Activated CD8-positive, alpha-beta memory T cell treated with anti-CD3 and anti-CD28 coated beads, Interleukin-2, amount 10 ng/mL, durations not matched to agents 7 days and 5 days (primary cell): ENCODE data around the gene CD180. TPM values are rescaled to one million over a fixed set of nuclear protein-coding genes. Genes with fewer than 3 reads are reported as not detected.

ENCODE experiments used
- ATAC-seq: fragments of 150-1000 bp; cut with Tn5 transposase; one replicate; pipeline ENCODE4 v1.10.0; 2021; ENCODE audit warnings: moderate library complexity
- CTCF ChIA-PET: fragments of 350-600 bp; sonication (Branson Sonifier 250); formaldehyde crosslinking; loops from one replicate; lab custom pipeline; 2021; ENCODE audit warnings: antibody characterized with exemption; lab: Charles Lee
- DNase-seq: peaks from one replicate; pipeline ENCODE4 v3.0.0-alpha.2; 2020
- H3K27ac Mint-ChIP-seq: one replicate; pipeline ENCODE4 v1.8.0; 2021; ENCODE audit warnings: mild to moderate bottlenecking, mixed read lengths
- H3K27me3 Mint-ChIP-seq: one replicate; pipeline ENCODE4 v1.8.0; 2021; ENCODE audit warnings: mixed read lengths
- H3K36me3 Mint-ChIP-seq: one replicate; pipeline ENCODE4 v1.8.0; 2021; ENCODE audit warnings: mild to moderate bottlenecking, mixed read lengths
- H3K4me1 Mint-ChIP-seq: one replicate; pipeline ENCODE4 v1.8.0; 2021; ENCODE audit warnings: mixed read lengths
- H3K4me3 Mint-ChIP-seq: one replicate; pipeline ENCODE4 v1.8.0; 2021; ENCODE audit warnings: mild to moderate bottlenecking, moderate library complexity, mixed read lengths
- H3K9me3 Mint-ChIP-seq: one replicate; pipeline ENCODE4 v1.8.0; 2022; ENCODE audit warnings: low read depth, mixed read lengths
- total RNA-seq, 2 experiments: library from RNA; stranded (reverse); gene quantifications; one replicate each; pipeline ENCODE4 v1.2.3, GENCODE V29; 2021

CD180 gene
- total RNA-seq, 2 experiments from 2014 or later: 0.07 TPM; not detected in 1

GRCh38 chr5:67146574-67146973 lies 50.0 kb downstream of the CD180 start:
- Mint-ChIP-seq H3K4me1 (peaks cover 11% of the 10 kb centered on the region), H3K27ac (no peak overlapping the region), H3K36me3 (peaks cover 29% of the 10 kb centered on the region), H3K4me3 (no peak overlapping the region), H3K9me3 (no peaks in the 10 kb centered on the region), H3K27me3 (no peaks in the 10 kb centered on the region)
- ATAC-seq (no peak), DNase-seq (no peak)
- CTCF ChIA-PET: no interaction called here

GRCh38 chr5:67144183-67144639 lies 52.4 kb downstream of the CD180 start:
- DNase-seq (no peak), ATAC-seq (no peak)
- peaks cover 20% of the 10 kb centered on the region for H3K36me3 Mint-ChIP-seq
- peaks cover 9% of the 10 kb centered on the region for H3K4me1 Mint-ChIP-seq
- CTCF ChIA-PET: interaction anchor here (1.4 kb wide), 1 partner anchor 12 kb away, joined by 3 read pairs; no protein-coding TSS in a partner anchor
- no peaks in the 10 kb centered on the region for H3K9me3 Mint-ChIP-seq
- no peak overlapping the region for H3K4me3 Mint-ChIP-seq
- H3K27ac Mint-ChIP-seq: no peak overlapping the region
- H3K27me3 Mint-ChIP-seq: no peaks in the 10 kb centered on the region

GRCh38 chr5:67143549-67143948 lies 53.0 kb downstream of the CD180 start:
- H3K4me1 Mint-ChIP-seq: peaks cover 7% of the 10 kb centered on the region
- peaks cover 22% of the 10 kb centered on the region for H3K36me3 Mint-ChIP-seq
- no peaks in the 10 kb centered on the region for H3K9me3 Mint-ChIP-seq
- H3K4me3 Mint-ChIP-seq: no peak overlapping the region
- CTCF ChIA-PET: interaction anchor here (0.7 kb wide), 1 partner anchor 65 kb away, joined by 3 read pairs; no protein-coding TSS in a partner anchor
- no peaks in the 10 kb centered on the region for H3K27me3 Mint-ChIP-seq
- ATAC-seq (no peak), DNase-seq (no peak)
- no peak overlapping the region for H3K27ac Mint-ChIP-seq

GRCh38 chr5:67142816-67143215 lies 53.8 kb downstream of the CD180 start:
- H3K4me1 Mint-ChIP-seq: peaks cover 3% of the 10 kb centered on the region
- CTCF ChIA-PET: interaction anchor here (0.7 kb wide), 1 partner anchor 66 kb away, joined by 3 read pairs; no protein-coding TSS in a partner anchor
- H3K27me3 Mint-ChIP-seq: no peaks in the 10 kb centered on the region
- no peak overlapping the region for H3K4me3 Mint-ChIP-seq
- DNase-seq (no peak), ATAC-seq (no peak)
- H3K9me3 Mint-ChIP-seq: no peaks in the 10 kb centered on the region
- H3K36me3 Mint-ChIP-seq: peaks cover 22% of the 10 kb centered on the region
- no peak overlapping the region for H3K27ac Mint-ChIP-seq

DNA sequence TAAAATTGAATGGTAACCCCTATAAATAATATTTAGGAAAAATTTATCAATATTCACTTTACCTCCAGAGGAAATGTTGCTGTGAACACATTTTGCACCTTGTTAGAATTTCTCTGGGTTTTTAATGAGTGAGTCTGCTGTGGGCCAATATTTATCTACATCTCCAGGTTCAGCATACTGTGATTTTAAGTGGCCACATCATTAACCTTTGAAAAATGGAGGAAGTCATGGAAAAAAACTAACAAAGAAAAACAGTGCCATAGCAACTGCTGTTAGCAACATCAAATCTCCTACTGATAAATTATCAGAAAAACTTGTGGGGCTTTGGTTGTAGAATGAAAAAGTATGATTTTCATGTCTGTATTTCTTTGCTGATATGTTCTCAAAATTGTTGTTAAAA lies 55.0 kb downstream of the CD180 start:
- Mint-ChIP-seq H3K36me3 (peaks cover 19% of the 10 kb centered on the region), H3K4me1 (no peaks in the 10 kb centered on the region), H3K4me3 (no peak overlapping the region), H3K9me3 (no peaks in the 10 kb centered on the region), H3K27me3 (no peaks in the 10 kb centered on the region), H3K27ac (no peak overlapping the region)
- CTCF ChIA-PET: no interaction called here
- DNase-seq (no peak), ATAC-seq (no peak)

DNA sequence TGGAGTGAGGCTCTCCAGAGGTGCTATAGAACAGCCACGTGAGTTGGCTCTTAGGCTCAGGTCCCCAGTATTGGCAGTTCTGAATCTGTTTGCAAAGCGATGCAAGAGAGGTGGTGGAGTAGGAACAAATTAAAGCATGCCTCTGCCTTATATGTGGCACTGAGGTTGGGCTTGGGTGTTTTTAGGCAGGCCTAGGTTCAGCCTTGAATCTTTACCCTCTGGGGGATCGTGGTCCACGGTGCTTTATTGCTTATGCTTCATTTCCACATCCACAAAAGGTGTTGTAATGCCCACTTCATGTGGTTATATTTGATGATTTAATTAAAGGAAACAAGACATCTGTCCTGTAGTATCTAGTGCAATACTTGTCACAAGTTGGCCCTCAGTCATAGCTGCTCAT lies 56.2 kb downstream of the CD180 start:
- CTCF ChIA-PET: no interaction called here
- Mint-ChIP-seq H3K36me3 (peaks cover 14% of the 10 kb centered on the region), H3K27ac (no peak overlapping the region), H3K9me3 (no peaks in the 10 kb centered on the region), H3K4me3 (no peak overlapping the region), H3K4me1 (no peaks in the 10 kb centered on the region), H3K27me3 (no peaks in the 10 kb centered on the region)
- DNase-seq (no peak), ATAC-seq (no peak)

DNA sequence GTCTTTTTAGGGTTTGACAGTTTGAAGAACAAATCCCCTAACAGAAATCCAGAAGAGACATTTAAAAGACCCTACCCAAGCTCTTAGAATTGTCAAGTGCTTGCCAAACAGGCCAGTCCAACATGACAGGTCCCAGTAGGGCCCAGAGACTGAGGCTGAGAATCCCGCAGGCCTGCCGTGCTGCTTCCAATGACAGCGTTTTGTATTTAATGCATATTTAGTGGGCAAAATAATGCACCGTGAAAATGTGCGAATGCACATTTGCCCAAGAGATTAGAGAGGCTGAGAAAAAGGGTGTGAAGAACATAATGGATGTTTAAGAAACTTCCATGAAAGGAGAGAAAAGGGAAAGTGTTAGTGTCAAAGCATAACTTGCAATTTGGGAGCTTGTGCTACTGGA lies 57.6 kb downstream of the CD180 start:
- CTCF ChIA-PET: no interaction called here
- H3K9me3 Mint-ChIP-seq: no peaks in the 10 kb centered on the region
- DNase-seq (no peak), ATAC-seq (no peak)
- H3K27me3 Mint-ChIP-seq: no peaks in the 10 kb centered on the region
- H3K36me3 Mint-ChIP-seq: peaks cover 15% of the 10 kb centered on the region
- H3K4me3 Mint-ChIP-seq: no peak overlapping the region
- H3K4me1 Mint-ChIP-seq: no peaks in the 10 kb centered on the region
- H3K27ac Mint-ChIP-seq: no peak overlapping the region

- no peak for ATAC-seq
- Mint-ChIP-seq H3K4me3 (no peak overlapping the region), H3K36me3 (peaks cover 18% of the 10 kb centered on the region), H3K4me1 (peaks cover 2% of the 10 kb centered on the region), H3K9me3 (no peaks in the 10 kb centered on the region), H3K27ac (no peak overlapping the region), H3K27me3 (no peaks in the 10 kb centered on the region)
- DNase-seq: no peak
- CTCF ChIA-PET: no interaction called here
These were observed 61.1 kb downstream of the CD180 start for GRCh38 chr5:67135381-67135984.

- no peak for DNase-seq
- Mint-ChIP-seq H3K27me3 (no peaks in the 10 kb centered on the region), H3K36me3 (peaks cover 25% of the 10 kb centered on the region), H3K27ac (no peak overlapping the region), H3K4me1 (peaks cover 2% of the 10 kb centered on the region), H3K4me3 (no peak overlapping the region), H3K9me3 (no peaks in the 10 kb centered on the region)
- no peak for ATAC-seq
- CTCF ChIA-PET: interaction anchor here (1.5 kb wide), 1 partner anchor 13 kb away, joined by 4 read pairs; no protein-coding TSS in a partner anchor
These were observed 62.8 kb downstream of the CD180 start for GRCh38 chr5:67133776-67134175.

GRCh38 chr5:67133217-67133616 lies 63.4 kb downstream of the CD180 start:
- no peak overlapping the region for H3K4me3 Mint-ChIP-seq
- ATAC-seq: no peak
- no peaks in the 10 kb centered on the region for H3K27me3 Mint-ChIP-seq
- DNase-seq: no peak
- peaks cover 28% of the 10 kb centered on the region for H3K36me3 Mint-ChIP-seq
- H3K27ac Mint-ChIP-seq: no peak overlapping the region
- peaks cover 2% of the 10 kb centered on the region for H3K4me1 Mint-ChIP-seq
- CTCF ChIA-PET: interaction anchor here (1.5 kb wide), 1 partner anchor 12 kb away, joined by 4 read pairs; no protein-coding TSS in a partner anchor
- H3K9me3 Mint-ChIP-seq: no peaks in the 10 kb centered on the region

DNA sequence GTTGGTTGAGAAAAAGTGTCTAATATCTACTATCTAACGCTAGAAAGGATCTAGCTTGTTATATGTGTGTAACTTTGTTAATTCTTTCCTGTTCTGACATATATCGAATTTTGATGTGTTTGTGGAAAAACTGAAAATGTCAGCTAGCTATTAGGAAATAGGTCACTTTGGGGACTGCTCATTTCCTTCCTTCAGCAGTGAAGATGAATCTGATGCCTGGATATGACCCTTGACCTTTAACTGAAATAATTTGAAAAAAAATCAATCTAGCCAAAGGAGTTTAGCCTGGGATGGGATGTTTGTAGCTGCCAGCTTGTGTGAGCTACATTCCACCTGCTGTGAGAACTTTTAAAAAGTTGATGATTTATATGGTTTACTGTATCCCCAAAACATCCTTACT lies 66.8 kb downstream of the CD180 start:
- Mint-ChIP-seq H3K4me1 (peaks cover 6% of the 10 kb centered on the region), H3K27me3 (no peaks in the 10 kb centered on the region), H3K27ac (no peak overlapping the region), H3K9me3 (no peaks in the 10 kb centered on the region), H3K4me3 (no peak overlapping the region), H3K36me3 (peaks cover 46% of the 10 kb centered on the region)
- ATAC-seq (no peak), DNase-seq (no peak)
- CTCF ChIA-PET: no interaction called here
